ENCODE data around the gene KBTBD2.
"Not testable (repeated sequence)": the region's sequence is repeated elsewhere in the genome, so short reads cannot be mapped to it uniquely, and the experiment has no call there.

KBTBD2 gene

DNA sequence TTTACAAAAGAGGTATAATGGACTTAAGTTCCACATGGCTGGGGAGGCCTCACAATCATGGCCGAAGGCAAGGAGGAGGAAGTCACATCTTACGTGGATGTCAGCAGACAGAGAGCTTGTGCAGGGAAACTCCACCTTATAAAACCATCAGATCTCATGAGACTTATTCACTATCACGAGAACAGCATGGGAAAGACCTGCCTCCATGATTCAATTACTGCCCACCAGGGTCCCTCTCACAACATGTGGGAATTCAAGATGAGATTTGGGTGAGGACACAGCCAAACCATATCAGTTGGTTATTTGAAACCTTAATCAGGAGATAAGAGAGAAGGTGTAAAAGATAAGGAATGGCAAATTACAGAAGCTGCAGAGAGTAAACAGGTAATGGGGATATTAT lies 40.9 kb downstream of the KBTBD2 start:
- not testable (repeated sequence) for DNase-seq

DNA sequence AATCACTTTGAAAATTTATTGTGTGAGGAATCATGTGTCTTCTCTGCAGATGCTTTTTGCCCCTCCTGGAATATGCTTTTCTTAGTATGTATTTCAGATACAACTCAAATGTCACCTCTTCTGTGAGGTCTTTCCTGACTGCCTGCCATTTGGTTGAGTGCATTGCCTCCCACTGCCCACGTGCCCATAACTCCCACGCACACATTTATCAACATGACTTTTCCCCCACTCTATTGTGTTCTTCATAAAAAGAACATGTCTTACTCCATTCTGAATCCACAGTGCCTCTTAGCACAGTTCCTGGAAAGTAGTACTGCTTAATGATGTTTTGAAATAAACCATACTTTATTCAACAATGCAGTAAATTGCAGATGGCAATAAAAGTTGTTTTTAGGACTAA lies 42.9 kb downstream of the KBTBD2 start:
- not testable (repeated sequence) for DNase-seq

DNA sequence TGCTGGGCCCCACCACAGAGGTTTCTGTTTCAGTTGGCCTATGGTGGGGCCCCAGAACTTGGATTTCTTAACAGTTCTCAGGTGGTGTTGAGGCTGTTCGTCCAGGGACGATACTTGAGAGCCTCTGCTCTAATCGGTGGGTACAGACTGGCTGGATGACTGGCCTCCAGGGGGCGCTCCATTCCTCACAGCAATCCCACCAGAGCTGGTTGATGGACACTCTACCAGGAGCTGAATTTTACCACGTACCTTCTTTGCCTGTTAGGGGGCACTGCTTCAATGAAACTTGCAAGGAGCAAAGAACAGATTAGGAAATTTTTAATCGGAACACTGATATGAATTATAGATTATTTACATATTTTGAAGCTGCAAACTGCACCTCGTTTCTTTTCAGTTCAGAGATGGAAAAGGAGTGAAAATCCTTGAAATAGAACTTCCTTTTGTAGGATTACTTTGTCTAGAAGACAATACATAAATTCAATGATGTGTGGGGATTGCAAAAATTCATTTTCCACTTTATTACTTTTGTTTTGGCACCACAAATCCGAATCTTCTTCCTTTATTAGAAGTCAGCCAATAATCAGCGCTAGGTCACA lies 44.8 kb downstream of the KBTBD2 start:
- DNase-seq = peak; percentile 61

DNA sequence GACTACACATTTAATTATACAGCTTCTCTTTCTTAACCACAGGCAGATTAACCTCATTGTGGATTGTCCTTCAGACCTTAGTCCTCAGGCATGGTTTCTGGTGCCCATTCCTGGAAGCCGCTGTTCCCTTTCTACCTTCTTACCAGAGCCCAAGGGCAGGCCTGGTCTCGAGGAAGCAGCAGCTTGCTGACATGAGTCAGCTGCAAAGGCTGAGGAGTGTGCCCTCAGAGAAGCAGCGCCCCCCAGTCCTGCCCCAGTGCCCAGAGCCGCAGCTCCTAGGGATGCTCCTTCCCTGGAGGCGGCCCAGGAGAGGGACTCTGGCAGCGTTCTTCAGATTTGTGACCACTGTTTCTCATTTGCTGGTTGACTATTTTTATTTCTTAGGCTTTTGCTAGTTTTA lies 46.8 kb downstream of the KBTBD2 start:
- not testable (repeated sequence) for DNase-seq

DNA sequence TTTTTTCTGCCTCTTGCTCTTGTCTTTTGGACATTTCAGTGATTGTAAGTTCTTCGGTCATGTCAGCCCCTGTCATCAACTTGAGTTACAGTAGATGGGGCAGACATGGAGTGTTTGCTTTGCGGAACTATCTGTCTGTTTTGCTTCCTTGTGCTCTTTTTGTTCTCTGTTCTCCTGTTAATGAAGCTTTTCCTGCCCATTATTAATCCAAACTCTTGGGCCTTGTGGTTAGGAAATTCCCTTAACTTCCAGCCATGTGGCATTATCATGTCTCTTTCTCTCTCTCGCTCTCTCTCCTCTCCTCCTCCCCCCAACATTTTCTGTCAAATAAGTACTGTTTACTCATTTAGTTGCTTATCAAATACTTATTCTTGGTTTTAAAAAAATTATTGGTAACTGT lies 47.8 kb downstream of the KBTBD2 start:
- not testable (repeated sequence) for DNase-seq

DNA sequence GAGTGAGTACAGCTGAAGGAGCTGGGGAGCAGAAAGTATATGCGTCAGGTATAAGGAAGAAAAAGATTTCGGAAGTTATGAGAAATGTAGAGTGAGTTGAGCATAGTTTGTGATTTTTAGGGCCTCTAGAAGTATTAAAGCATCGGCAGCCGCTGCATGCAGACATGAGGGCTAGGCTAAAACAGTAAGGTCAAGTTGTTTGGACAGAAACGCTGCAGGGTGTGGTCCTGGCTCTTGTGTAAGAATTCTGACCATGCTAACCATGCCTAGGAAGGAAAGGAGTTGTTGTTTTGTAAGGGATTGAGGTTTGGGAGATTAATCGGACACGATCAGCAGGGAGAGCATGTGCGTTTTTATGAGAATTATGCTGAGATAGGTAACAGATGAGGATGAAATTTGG lies 51.7 kb downstream of the KBTBD2 start:
- DNase-seq = not testable (repeated sequence)

DNA sequence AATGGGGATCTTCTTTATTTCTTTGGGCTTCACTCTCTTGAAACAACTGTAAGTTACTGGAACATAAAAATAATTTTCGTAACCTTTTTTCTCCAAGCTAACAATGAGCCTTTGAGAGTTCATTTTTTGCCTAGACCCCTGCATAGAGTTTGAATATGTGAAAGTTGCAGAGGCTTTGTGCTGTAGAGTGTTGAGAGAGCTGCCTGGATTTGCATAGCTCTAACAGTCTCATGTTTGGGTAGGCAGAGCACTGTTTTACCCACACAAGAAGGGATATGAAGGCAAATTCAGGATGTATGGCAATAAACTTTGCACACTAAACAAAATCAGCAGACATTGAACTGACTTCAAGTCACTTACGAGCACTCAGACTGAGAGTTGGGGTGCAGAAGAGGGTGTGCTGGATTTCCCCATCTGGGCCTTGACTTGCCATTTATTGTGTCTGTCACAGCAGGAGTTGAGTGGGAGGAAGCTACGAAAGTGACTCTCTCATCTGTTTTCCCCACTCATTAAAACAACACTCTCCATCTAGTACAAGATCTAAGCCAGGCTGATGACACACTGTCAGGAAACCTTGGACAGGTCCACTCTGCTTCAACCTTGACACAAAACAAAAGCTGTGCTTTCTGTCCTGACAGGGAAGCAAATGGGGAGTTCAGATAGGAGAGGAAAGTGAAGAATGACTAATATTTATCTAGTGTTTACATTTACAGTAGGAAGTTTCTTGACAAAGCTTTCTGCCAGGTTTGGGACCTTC lies 62.4 kb downstream of the KBTBD2 start:
- DNase-seq = not testable (repeated sequence)

Measured in fibroblast of skin of back (primary cell).